Measurements from ENCODE around the gene MUC6.
"Not testable (repeated sequence)": the region's sequence is repeated elsewhere in the genome, so short reads cannot be mapped to it uniquely, and the experiment has no call there.

MUC6 gene

DNA sequence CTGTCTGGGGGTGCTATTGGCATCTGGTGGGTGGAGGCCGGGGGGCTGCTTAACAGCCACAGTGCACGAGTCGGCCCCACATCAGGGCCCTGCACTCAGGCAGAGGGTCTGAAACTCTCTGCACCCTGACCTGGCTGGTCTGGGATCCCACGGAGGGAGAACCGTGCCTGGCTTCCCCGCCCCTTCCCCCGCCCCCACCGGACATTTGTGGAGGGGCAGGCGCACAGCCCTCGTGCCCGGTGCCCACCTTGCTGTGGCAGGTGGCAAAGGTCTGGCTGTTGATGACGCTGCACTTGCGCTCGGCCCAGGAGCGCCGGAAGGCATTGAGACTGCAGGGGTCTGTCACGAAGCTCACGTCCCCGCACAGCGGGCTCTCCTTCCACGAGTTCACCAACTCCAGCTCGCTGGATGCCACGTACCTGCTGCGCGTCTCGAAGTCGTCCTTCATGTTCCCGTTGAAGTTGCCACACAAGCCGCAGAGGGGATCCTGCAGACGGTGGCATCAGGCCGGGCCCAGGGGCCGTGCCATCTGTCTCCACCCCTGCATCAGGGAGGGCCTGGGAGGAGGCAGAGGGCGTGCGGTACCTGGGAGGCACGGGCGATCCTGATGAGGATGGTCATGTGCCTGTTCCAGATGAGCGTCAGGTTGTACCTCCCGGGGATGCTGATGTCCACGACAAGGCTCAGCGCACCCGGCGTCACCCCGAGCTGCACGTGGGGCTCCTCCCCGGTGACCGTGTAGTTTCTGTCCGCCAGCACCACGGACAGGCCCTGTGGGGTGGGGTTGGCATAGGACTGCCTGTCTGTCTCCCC is 11.7 kb downstream of the MUC6 start:
- no peak for DNase-seq (ENCODE audit: low read depth in 2 of 3, low spot score in 2 of 3)

DNA sequence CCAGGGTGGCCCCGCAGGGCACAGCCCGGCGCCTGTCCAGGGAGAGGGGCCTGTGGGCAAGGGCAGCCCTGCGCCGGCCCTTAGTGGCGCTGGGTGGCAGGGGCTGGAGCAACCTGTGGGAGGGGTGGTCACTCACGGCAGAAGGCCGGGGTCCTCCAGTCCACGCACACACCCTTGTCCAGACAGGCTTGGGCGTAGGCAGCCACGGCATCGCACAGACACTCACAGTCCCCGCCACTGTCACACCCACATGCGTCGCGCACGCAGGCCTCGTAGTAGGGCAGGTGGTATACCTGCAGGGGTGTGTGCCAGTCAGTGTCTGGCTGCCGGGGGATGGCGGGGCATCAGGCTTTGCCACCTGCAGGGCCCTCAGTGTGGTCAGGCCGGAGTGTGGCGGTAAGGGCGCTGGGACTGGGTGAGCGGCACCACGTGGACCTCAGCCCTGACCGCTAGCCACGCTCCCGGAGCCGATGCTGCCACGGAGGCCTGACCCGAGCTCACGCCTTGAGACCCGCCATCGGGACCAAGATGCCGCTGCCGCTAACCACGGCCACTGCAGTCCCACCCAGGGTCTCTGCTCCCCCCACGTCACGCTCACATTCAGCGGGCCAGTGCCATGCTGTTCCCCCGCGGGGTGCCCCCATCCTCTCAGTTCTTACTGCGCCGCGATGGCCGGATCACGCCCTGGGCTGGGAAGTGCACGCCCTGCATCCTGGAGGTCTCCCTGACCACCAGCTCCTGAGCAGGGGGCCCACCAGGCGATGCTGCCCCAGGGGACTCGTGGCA is 12.5 kb downstream of the MUC6 start:
- DNase-seq (ENCODE audit: low read depth in 2 of 3, low spot score in 2 of 3) = no peak

DNA sequence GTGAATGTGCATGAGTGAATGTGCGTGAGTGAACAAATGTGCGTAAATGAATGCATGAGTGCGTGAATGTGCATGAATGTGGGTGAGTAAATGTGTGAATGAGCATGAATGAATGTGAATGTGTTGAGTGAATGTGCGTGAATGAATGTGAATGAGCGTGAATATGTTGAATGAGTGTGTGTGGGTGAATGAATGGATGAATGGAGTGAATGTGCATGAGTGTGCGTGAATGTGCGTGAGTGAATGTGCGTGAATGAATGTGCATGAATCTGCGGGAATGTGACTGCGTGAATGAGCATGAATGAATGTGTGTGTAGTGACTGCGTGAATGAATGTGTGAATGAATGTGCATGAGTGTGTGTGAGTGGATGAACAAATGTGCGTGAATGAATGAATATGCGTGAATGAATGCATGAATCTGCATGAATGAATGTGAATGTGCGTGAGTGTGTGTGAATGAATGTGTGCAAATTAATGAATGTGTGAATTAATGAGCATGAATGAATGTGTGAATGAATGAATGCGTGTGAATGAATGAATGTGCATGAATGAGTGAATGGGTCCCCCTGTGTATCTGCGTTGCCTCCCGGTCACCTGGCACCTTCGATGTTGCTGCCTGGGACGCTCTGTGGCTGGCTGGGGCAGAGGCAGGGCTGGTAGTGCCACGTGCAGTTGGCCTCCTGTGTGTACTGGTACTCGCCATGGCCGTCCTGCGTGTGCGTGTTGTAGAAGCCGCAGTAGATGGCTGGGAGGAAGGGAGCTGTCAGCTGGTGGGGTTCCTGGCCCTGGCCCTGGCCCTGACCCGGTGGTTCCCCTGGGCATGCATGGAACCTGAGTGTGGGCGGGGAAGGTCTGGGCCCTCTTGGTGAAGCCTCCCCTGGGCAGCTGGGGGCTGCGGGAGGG is 13.4 kb downstream of the MUC6 start:
- no peak for DNase-seq (ENCODE audit: low read depth in 2 of 3, low spot score in 2 of 3)

DNA sequence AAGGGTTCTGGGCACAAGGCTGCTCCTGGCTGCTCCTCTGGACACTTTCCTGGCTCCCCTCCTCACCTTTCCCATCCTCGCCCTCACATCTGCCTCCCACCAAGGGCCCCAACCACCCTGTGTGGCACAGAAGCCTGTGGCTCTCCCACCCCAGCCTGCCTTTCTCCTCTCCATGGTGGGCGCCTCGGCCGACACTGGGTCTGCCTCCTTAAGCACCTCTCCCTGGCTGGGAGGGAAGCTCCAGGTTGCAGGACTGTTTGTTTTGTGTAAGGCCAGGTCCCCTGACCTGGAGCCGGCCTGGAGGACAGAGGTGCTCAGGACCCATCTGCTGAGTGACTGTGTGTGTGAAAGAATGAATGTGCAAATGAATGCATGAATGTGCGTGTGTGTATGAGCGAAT is 14.1 kb downstream of the MUC6 start:
- no peak for DNase-seq (ENCODE audit: low read depth in 2 of 3, low spot score in 2 of 3)

DNA sequence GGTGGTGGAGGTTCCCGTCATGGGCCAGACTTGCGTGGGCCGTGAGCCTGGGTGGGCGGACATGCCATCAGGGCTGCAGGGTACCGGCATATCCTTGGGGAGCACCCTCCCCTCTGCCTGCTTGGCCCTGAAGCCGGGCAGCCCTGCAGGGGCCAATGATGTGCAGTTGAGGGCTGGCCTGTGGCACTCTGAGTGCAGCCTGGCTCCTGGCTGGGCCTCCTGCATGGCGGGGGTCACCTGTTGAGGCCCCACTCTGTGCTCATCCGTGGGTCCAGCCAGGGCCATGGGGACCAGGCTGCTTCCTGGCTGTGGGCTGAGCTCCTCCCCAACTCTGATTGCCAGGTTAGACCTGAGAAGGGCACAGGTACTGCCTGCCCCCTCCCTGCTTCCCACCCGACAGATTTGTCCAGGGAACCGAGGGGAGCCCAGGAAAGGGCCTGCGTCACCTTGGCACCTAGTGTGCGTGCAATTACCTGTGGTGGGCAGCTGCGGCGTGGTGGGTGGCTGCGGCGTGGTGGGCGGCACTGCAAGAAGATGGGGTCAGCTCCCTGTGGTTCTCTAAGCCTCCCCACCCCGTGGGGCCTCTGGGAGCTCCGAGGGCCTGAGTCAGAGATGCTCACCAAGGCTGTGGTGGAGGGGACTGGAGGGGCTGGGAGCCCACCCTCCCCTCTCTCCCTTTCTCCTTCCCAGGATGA is 16.2 kb downstream of the MUC6 start:
- no peak for DNase-seq (ENCODE audit: low read depth in 2 of 3, low spot score in 2 of 3)

DNA sequence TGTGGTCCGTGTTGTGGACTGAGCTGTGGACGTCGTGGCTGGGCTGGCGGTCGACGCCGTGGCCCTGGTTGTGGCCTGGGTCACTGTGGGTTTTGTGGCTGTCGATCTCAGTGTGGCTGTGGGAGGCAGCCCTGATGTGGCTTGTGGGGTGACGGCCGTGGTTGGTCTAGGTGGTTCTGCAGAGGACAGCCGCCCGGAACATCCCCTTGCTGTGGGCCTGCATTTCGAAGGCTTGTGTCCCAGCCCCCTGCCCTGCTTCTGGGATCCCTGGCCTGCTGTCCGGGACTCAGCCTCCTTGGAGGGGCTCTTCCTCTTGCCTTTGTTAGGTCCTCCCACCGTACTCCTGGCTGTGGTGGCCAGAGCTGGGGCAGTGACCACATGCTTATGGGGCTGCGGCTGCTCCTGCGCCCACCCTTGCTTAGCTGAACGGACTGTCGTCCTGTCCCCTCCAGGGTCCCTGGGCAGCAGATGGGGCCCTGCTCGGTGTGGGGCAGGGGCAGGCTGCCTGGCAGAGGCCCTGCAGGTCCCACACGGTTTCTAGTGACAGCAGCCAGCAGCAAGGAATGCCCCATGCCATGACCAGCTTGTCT is 17.1 kb downstream of the MUC6 start:
- DNase-seq (ENCODE audit: low read depth in 2 of 3, low spot score in 2 of 3) = no peak

DNA sequence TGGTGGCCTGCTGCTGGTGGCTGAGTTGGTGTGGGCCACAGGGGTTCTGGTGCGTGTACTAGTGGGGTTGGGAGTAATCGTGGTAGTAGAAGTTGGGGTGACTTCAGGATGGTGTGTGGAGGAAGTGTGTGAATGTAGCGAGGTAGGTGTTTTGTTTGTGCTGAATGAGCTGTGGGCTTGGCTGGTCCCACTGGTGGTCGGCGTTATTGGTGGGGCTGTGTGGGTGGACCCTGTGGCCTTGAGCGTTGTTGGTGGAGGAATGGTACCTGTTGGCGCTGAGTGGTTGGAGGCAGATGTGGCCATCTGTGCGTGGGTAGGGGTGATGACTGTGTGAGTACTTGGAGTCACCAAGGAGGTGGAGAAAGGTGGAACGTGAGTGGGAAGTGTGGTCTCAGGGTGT is 18.4 kb downstream of the MUC6 start:
- no peak for DNase-seq (ENCODE audit: low read depth in 2 of 3, low spot score in 2 of 3)

DNA sequence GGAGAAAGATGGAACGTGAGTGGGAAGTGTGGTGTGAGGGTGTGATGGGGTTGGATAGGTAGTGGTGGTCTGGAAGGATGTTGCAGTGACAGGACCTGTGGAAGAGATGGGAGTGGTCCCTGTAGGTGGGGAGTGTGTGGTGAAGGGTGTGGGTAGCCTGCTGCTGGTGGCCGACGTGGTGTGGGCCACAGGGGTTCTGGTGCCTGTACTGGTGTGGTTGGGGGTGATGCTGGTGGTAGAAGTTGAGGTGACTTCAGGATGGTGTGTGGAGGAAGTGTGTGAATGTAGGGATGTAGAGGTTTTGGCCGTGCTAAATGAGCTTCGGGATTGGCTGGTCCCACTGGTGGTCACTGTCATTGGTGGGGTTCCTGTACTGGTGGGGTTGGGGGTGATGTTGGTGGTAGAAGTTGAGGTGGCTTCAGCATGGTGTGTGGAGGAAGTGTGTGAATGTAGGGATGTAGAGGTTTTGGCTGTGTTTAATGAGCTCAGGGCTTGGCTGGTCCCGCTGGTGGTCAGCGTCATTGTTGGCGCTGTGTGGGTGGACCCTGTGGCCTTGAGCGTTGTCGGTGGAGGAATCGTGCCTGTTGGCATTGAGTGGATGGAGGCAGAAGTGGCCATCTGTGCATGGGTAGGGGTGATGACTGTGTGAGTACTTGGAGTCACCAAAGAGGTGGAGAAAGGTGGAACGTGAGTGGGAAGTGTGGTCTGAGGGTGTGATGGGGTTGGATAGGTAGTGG is 19.1 kb downstream of the MUC6 start:
- DNase-seq (ENCODE audit: low read depth in 2 of 3, low spot score in 2 of 3) = no peak

DNA sequence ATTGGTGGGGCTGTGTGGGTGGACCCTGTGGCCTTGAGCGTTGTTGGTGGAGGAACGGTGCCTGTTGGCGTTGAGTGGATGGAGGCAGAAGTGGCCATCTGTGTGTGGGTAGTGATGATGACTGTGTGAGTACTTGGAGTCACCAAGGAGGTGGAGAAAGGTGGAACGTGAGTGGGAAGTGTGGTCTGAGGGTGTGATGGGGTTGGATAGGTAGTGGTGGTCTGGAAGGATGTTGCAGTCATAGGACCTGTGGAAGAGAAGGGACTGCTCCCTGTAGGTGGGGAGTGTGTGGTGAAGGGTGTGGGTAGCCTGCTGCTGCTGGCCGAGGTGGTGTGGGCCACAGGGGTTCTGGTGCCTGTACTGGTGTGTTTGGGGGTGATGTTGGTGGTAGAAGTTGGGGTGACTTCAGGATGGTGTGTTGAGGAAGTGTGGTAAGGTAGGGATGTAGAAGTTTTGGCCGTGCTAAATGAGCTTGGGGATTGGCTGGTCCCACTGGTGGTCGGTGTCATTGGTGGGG is 19.9 kb downstream of the MUC6 start:
- DNase-seq (ENCODE audit: low read depth in 2 of 3, low spot score in 2 of 3) = not testable (repeated sequence)

DNA sequence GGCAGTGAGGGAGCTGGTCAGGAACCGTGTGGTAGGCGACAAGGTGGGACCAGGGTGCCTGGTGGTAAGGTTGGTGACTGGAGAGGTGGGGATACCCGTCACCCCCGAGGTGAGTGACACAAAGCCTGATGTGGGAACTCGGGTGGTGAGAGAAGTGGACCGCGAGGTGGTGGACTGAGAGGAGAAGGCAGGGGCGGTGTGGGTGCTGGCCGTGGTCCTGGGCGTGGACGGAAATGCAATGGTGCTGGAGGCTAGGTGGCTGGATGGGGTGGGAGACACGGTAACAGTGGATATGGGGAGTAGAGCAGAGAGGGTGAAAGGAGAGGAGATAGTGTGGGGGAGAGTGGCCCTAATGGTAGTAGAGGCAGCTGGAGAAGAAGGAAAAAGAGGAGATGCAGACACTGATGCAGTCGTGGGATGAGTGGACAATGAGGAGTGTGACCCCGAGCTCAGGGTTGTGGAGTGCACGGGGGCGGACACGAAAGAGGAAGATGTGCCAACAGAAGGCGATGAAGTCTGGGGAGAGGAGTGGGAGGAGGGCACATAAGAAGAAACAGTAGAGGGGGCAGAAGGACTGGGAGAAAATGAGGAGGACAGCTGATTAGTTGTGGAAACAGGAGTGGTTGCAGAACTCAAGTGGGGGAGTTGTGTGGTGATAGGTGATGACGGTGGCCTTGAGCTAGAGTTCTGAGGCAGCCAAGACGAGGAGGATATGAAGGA is 20.5 kb downstream of the MUC6 start:
- DNase-seq (ENCODE audit: low read depth in 2 of 3, low spot score in 2 of 3) = no peak

DNA sequence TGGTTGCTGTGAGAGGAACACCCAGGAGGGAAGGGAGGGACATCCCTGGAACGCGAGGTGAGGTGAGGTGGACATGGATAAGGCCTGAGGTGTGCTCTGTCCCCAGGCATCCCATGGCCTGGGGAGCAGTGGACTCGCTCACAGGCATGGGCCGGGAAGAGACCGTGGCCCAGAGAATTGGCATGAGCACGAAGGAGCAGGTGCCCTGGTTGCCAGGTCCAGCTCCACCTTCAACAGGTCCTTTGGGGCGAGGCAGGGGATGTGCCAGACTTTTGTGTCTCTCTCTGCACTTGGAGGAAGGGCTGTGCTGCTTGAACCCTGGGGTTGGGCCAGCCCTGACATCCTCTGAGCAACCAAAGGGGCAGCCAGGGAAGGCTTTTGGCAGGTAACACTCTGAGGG is 21.5 kb downstream of the MUC6 start:
- no peak for DNase-seq (ENCODE audit: low read depth in 2 of 3, low spot score in 2 of 3)

DNA sequence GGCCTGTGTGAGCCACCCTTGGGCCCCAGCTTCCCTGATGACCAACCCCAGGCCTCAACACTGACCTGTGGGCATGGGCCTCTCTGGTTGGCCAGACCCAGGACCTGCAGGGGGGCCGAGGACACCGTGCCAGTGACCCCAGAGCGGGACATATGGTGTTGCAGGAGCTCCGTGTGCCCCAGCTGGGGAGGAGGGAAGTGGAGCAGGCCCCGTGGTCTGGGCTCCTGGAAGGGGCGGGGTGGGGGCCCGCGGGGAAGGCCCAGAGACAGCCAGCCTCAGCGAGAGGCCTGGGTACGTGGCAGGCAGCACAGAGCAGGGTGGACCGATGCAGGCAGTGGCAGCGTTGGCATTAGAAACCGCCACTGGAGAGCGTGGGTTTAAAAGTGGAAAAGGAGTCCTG is 22.2 kb downstream of the MUC6 start:
- DNase-seq (ENCODE audit: low read depth in 2 of 3, low spot score in 2 of 3) = no peak

DNA sequence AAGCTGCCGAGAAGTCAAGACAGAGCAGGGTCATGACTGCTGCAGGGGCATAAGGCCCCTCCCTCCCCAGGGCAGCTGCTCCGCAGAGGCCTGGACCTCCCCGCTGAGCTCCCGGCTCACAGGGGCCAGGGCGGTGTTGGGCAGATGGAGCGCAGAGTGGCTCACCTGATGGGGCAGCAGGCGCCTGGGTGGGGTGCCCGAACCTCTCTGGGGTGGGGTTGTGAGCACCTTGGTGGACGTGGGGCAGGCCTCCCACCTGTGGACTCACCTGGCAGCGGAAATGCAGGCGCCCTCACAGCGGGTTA is 22.9 kb downstream of the MUC6 start:
- no peak for DNase-seq (ENCODE audit: low read depth in 2 of 3, low spot score in 2 of 3)

DNA sequence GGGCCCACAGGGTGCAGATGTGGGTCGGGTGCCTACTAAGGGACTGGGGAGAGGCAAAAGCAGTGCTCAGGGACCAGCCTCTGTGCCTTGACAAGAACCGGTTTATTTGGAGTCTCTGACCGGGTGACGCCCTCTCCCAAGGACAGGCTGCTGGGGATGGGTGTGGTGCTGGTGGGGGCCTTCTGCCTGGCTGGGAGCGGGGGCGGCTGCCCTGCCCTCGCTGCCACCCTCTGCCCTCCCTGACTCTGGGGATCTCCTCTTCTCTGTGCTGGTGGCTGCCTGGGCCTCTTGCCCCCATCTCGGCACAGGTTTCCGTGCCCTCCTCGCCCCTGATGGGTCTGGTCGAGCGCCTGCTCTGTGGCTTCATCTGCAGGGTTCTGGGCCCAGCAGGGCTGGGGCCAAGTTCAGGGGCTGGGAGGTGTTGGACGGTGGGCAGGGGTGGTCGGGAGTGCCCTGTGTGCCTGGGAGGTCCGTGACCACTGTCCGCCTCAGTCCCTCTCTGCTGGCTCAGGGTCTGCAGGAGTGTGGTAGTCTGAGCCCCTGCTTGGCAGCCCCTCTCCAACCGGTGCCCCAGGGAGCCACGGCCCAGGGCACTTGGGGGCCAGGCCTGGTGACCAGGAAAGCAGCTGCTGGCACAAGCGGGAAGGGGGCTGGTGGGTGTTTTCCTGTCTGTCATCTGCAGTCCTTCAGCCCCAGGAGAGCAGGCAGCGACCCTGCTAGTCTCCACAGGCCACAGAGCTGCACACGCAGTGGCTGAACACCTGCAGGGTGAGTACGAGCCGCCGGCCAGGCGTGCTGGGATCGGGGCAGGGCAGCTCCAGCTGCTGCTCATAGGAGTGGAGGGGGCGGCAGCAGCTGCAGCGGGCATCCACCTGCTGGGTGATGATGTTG is 23.5 kb downstream of the MUC6 start:
- no peak for DNase-seq (ENCODE audit: low read depth in 2 of 3, low spot score in 2 of 3)

DNA sequence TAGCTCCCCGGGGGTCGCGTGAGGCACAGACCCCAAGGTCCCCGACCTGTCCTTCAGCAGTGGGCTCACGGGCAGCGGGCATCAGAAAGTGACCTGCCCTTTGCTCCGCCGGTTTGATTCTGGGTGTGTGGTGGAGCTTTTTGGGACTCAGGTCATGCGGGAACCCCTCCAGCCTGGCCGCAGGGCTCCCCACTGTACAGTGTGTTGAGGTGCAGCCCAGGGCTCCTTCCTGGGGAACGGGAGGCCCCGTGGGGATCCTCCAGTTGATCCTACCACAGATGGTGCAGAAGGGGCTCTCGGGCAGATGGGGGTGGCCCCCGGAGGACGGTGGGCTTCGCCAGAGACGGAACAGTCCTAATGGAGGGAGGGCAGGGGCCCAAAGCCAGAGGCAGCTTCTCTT is 24.2 kb downstream of the MUC6 start:
- DNase-seq (ENCODE audit: low read depth in 2 of 3, low spot score in 2 of 3) = no peak

DNA sequence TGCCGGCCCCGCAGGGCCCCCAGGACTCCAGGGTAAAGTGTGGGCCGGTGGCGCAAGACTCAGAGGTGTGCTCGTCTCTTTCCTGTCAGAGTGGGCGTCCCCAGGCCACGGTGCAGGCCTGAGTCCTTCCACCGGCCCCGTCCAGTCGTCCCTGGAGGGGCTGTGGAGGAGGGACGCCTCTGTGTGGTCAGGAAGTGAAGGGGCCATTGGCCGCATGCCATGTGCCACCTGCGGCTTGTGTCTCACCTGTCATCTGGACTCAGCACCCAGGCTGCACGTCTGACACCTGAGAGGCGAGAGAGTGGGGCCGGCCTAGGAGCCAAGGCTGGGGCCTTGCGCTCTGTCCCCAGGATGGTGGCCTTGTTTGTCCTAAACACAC is 25.2 kb downstream of the MUC6 start:
- no peak for DNase-seq (ENCODE audit: low read depth in 2 of 3, low spot score in 2 of 3)

DNA sequence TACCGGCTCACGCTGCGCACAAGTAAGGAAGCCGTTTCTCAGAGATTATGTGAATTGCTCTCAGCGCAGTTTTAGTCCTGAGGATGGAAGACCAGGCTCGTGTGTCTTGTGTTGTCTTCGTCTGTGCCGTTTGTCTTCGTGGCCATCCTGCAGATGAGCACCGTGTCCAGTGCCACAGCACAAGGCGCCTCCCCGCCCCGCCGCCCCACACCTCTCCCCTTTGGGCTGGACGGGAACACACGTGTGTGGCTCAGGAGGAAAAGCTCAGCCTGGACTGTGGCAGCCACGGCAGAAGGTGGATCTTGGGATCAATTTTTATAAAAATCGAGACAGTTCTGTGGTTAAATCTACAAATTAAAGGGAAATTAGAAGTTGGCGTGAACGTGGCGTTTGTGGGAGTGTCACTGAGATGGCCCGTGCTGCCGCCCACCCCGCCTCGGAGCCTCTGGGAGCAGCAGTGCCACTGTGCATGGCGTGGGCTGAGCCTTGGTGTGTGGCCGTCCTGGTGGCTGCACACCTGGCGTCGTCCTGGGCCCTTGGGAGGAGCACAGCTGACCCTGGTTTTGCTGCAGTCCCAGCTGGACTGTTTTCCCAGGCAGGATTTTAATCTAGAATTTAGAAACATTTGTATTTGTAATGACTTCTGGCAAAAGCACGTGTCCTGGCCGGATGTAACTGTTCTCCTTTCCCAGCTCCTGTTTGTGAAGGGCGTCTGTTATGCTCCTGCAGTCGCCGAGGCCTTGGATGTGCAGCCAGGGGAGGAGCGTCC is 25.8 kb downstream of the MUC6 start:
- DNase-seq (ENCODE audit: low read depth in 2 of 3, low spot score in 2 of 3) = no peak

DNA sequence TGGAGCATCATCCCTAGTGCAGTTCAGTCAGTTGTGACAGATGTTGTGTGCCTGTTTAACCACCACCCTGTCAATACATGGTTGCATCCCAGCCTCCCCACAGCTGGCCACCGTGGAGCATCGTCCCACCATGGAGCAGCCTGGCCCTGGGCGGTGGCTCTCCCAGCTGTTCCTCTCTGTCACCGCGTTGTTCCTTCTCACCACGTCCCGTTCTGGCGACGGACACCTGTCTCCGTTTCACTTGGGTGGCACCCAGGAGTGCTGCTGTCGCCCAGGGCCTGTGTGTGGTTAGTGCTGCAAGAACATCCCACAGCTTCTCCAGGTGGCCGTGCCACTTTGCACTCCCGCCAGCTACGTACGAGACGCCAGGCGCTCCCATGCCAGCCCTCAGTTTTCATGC is 26.5 kb downstream of the MUC6 start:
- no peak for DNase-seq (ENCODE audit: low read depth in 2 of 3, low spot score in 2 of 3)
